ENCODE results near the gene RSF1. TPM values are rescaled to one million over a fixed set of nuclear protein-coding genes. Genes with fewer than 3 reads are reported as not detected.

Gene RSF1
- total RNA-seq, 4 donors from 2014 or later = 32.2 to 51.5 (median 46.9) TPM

- no peak for DNase-seq (ENCODE audit: low spot score in 2 of 2)
- H3K4me3 ChIP-seq (ENCODE audit: low read depth, poor library complexity, severe bottlenecking) = no peak overlapping the region
- TF ChIP-seq POLR2A (IDR thresholded peaks at IDR 0.05) (no peak), CTCF (IDR thresholded peaks at IDR 0.05) (no peak)
- intact Hi-C loops (cut with DNase I; ENCODE audit: low total_unique reads) = no loop called here
- WGBS, 2 donors = 95 to 96% methylated on average over 9 of the region's 9 CpGs
Measured at GRCh38 chr11:77813256-77813655, 7.3 kb downstream of the RSF1 start.

GRCh38 chr11:77806993-77807392, 13.5 kb downstream of the RSF1 start:
- H3K4me3 ChIP-seq (ENCODE audit: low read depth, poor library complexity, severe bottlenecking) = no peak overlapping the region
- no peak for DNase-seq (ENCODE audit: low spot score in 2 of 2)
- intact Hi-C loops (cut with DNase I; ENCODE audit: low total_unique reads) = no loop called here
- TF ChIP-seq POLR2A (IDR thresholded peaks at IDR 0.05) (no peak), CTCF (IDR thresholded peaks at IDR 0.05) (no peak)
- 88 to 91% methylated on average over 2 of the region's 2 CpGs for WGBS, 2 donors

- intact Hi-C loops (cut with DNase I; ENCODE audit: low total_unique reads) = no loop called here
- DNase-seq (ENCODE audit: low spot score in 2 of 2) = no peak
- no peak overlapping the region for H3K4me3 ChIP-seq (ENCODE audit: low read depth, poor library complexity, severe bottlenecking)
- TF ChIP-seq POLR2A (IDR thresholded peaks at IDR 0.05) (no peak), CTCF (IDR thresholded peaks at IDR 0.05) (no peak)
Measured at GRCh38 chr11:77806415-77806814, 14.1 kb downstream of the RSF1 start.

GRCh38 chr11:77801477-77801876, 19.0 kb downstream of the RSF1 start:
- TF ChIP-seq POLR2A (IDR thresholded peaks at IDR 0.05) (no peak), CTCF (IDR thresholded peaks at IDR 0.05) (no peak)
- intact Hi-C loops (cut with DNase I; ENCODE audit: low total_unique reads) = no loop called here
- no peak for DNase-seq (ENCODE audit: low spot score in 2 of 2)
- H3K4me3 ChIP-seq (ENCODE audit: low read depth, poor library complexity, severe bottlenecking) = no peak overlapping the region
- 68 to 81% methylated on average over 3 of the region's 3 CpGs for WGBS, 2 donors

- intact Hi-C loops (cut with DNase I; ENCODE audit: low total_unique reads) = no loop called here
- no peak for TF ChIP-seq CTCF (IDR thresholded peaks at IDR 0.05)
- TF ChIP-seq POLR2A (IDR thresholded peaks at IDR 0.05) = no peak
- DNase-seq (ENCODE audit: low spot score in 2 of 2) = no peak
- no peak overlapping the region for H3K4me3 ChIP-seq (ENCODE audit: low read depth, poor library complexity, severe bottlenecking)
Measured at GRCh38 chr11:77800449-77800848, 20.1 kb downstream of the RSF1 start.

GRCh38 chr11:77799338-77799737, 21.2 kb downstream of the RSF1 start:
- TF ChIP-seq CTCF (IDR thresholded peaks at IDR 0.05) = no peak
- intact Hi-C loops (cut with DNase I; ENCODE audit: low total_unique reads) = no loop called here
- no peak for DNase-seq (ENCODE audit: low spot score in 2 of 2)
- H3K4me3 ChIP-seq (ENCODE audit: low read depth, poor library complexity, severe bottlenecking) = no peak overlapping the region
- 63% methylated on average over 3 of the region's 3 CpGs for WGBS, 2 donors
